Transverse colon (tissue), 4 donors: ENCODE results near the gene MCF2.

Experiments used
- EP300 ChIP-seq: sonication (generic); formaldehyde crosslinking; IDR thresholded peaks from one replicate; pipeline ENCODE4 v1.6.1; 2017; ENCODE audit warnings: antibody characterized with exemption, low read depth
- POLR2AphosphoS5 ChIP-seq, 3 donors: sonication (generic); formaldehyde crosslinking; IDR thresholded peaks; one replicate each; pipeline ENCODE4 v1.6.1; 2016; ENCODE audit warnings: antibody characterized with exemption in 3 of 3
- TF ChIP-seq, protein P1 (sequence below), 5 experiments: fragments of 200-600 bp in 3 of 5; fragments of 450-650 bp in 2 of 5; sonication (generic) in 3 of 5; IDR thresholded peaks; 1 replicate in 2 of 5; 2 replicates in 3 of 5; pipeline ENCODE4 v1.5.1; 2016 to 2017; ENCODE audit warnings: antibody characterized with exemption in 5 of 5, inconsistent platforms in 3 of 5, mild to moderate bottlenecking in 2 of 5, moderate library complexity in 1 of 5

DNA sequence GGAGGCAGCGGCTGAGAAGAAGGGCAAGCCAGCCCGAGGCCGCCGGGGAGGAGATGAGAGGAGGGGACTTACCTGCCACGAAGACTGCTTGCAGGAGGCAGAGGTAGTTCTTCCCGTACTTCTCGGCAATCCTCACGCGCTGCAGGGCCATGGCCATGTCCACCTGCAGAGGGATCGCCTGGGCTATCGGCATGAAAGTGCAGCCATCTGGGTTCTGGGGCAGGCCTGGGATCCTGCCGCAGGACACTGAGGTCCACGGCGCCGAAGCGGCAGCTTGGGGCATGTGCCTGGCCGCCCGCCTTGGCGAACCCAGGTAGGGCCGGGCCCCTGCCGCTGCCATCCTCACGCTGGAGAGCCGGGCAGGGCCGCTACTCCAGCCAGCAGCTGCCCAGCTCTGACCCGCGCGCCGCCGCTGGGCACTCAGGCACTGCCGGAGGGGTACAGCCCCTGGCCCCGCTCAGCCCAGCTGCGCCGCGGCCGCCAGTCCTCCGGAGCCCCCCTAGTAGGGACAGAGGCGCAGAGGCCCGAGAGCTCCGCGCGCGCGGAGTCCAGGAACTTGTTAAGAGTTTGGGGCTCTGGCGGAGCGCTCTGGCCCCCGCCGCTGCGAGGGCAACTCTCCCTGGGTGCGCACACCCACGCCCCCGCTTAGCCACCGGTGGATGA, 16.0 kb downstream of the MCF2 start:
- TF ChIP-seq, protein P1, sequence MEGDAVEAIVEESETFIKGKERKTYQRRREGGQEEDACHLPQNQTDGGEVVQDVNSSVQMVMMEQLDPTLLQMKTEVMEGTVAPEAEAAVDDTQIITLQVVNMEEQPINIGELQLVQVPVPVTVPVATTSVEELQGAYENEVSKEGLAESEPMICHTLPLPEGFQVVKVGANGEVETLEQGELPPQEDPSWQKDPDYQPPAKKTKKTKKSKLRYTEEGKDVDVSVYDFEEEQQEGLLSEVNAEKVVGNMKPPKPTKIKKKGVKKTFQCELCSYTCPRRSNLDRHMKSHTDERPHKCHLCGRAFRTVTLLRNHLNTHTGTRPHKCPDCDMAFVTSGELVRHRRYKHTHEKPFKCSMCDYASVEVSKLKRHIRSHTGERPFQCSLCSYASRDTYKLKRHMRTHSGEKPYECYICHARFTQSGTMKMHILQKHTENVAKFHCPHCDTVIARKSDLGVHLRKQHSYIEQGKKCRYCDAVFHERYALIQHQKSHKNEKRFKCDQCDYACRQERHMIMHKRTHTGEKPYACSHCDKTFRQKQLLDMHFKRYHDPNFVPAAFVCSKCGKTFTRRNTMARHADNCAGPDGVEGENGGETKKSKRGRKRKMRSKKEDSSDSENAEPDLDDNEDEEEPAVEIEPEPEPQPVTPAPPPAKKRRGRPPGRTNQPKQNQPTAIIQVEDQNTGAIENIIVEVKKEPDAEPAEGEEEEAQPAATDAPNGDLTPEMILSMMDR (IDR thresholded peaks at IDR 0.05): no peak
- no peak for TF ChIP-seq POLR2AphosphoS5 (IDR thresholded peaks at IDR 0.05)
- no peak for TF ChIP-seq EP300
